ENCODE measurements around the gene C19orf12.

The C19orf12 gene

GRCh38 chr19:29651622-29652394, 63.3 kb downstream of the C19orf12 start:
- no peak for DNase-seq
- in situ Hi-C loops (cut with MboI; ENCODE audit: low pct_unique_long_range_greater_than_20kb, low sequenced_read_pairs): no loop called here

- DNase-seq: no peak
- in situ Hi-C loops (cut with MboI; ENCODE audit: low pct_unique_long_range_greater_than_20kb, low sequenced_read_pairs): no loop called here
Observed at GRCh38 chr19:29650772-29651387, 64.2 kb downstream of the C19orf12 start.
